H1 (cell line): ENCODE results near the gene LCE5A. TPM values are rescaled to one million over a fixed set of nuclear protein-coding genes. Genes with fewer than 3 reads are reported as not detected.

Source experiments
- CTCF ChIA-PET: fragments of 300-600 bp; sonication (Branson Sonifier 250); formaldehyde crosslinking; loops from one replicate; lab custom pipeline; 2021; ENCODE audit not compliant: partially characterized antibody; lab: Charles Lee
- POLR2A ChIA-PET: fragments of 300-600 bp; sonication (Branson Sonifier 250); formaldehyde crosslinking; loops from one replicate; lab custom pipeline; 2021; ENCODE audit warnings: inconsistent platforms; ENCODE audit not compliant: partially characterized antibody; lab: Charles Lee
- DNase-seq, 2 experiments: peaks; one replicate each; pipeline versions ENCODE4 v3.0.0 to v3.0.0-alpha.2; 2010 to 2022; ENCODE audit warnings: low spot score in 2 of 2, low read depth in 1 of 2, mixed read lengths in 1 of 2
- FAIRE-seq: peaks from 2 replicates; lab custom pipeline; 2011; peaks lifted over from hg19 to GRCh38; lab: Jason Lieb, UNC
- H2AFZ ChIP-seq: 2 replicates; pipeline ENCODE4 v1.8.1; 2012; ENCODE audit warnings: low read length, inconsistent platforms
- H2AK5ac ChIP-seq: 2 replicates; pipeline ENCODE4 v1.6.1; 2013; ENCODE audit warnings: low read depth, low read length
- H2BK120ac ChIP-seq: replicated peaks from 2 replicates; pipeline ENCODE3; 2013; ENCODE audit warnings: low read depth, low read length, inconsistent platforms
- H2BK12ac ChIP-seq: 2 replicates; pipeline ENCODE4 v1.6.1; 2013; ENCODE audit warnings: low read depth, low read length
- H2BK15ac ChIP-seq: 2 replicates; pipeline ENCODE4 v1.6.1; 2013; ENCODE audit warnings: low read length
- H2BK20ac ChIP-seq: 2 replicates; pipeline ENCODE4 v1.6.1; 2013; ENCODE audit warnings: low read length
- H2BK5ac ChIP-seq: 2 replicates; pipeline ENCODE4 v1.6.1; 2013; ENCODE audit warnings: low read depth, low read length
- H3K14ac ChIP-seq: 2 replicates; pipeline ENCODE4 v1.6.1; 2013; ENCODE audit warnings: inconsistent platforms; ENCODE audit not compliant: insufficient read length
- H3K18ac ChIP-seq: 2 replicates; pipeline ENCODE4 v1.6.1; 2013; ENCODE audit warnings: low read length; ENCODE audit errors: extremely low read depth
- H3K23ac ChIP-seq: 2 replicates; pipeline ENCODE4 v1.6.1; 2013; ENCODE audit warnings: inconsistent platforms; ENCODE audit not compliant: insufficient read length
- H3K23me2 ChIP-seq: 2 replicates; pipeline ENCODE4 v1.6.1; 2013; ENCODE audit warnings: low read depth, low read length
- H3K27ac ChIP-seq: 2 replicates; pipeline ENCODE4 v1.6.1; 2011; ENCODE audit warnings: low read depth, low read length, inconsistent platforms
- H3K27me3 ChIP-seq, 4 experiments: replicated peaks in 1 of 4; 1 replicate in 1 of 4; 2 replicates in 3 of 4; pipeline versions ENCODE4 v1.6.1 to v1.8.1; 2011 to 2013; ENCODE audit warnings: low read length in 3 of 4, mild to moderate bottlenecking in 3 of 4, inconsistent platforms in 2 of 4, mixed read lengths in 2 of 4, moderate library complexity in 1 of 4; ENCODE audit not compliant: control insufficient read depth in 3 of 4, insufficient read depth in 3 of 4; ENCODE audit errors: extremely low read depth in 1 of 4
- H3K36me3 ChIP-seq, 4 experiments: 2 replicates each; pipeline versions ENCODE4 v1.6.1 to v1.8.1; 2011 to 2013; ENCODE audit warnings: mild to moderate bottlenecking in 4 of 4, low read length in 3 of 4, moderate library complexity in 2 of 4, control low read depth in 1 of 4, inconsistent platforms in 1 of 4; ENCODE audit not compliant: insufficient read depth in 4 of 4, control insufficient read depth in 2 of 4
- H3K4ac ChIP-seq: replicated peaks from 2 replicates; pipeline ENCODE3; 2013; ENCODE audit warnings: low read length, low read depth, mixed read lengths, inconsistent platforms; ENCODE audit not compliant: insufficient read length
- H3K4me1 ChIP-seq, 4 experiments: replicated peaks in 1 of 4; 1 replicate in 1 of 4; 2 replicates in 3 of 4; pipeline versions ENCODE4 v1.6.1 to v1.8.1; 2011 to 2013; ENCODE audit warnings: low read length in 3 of 4, inconsistent platforms in 2 of 4, mixed read lengths in 1 of 4; ENCODE audit not compliant: insufficient read depth in 4 of 4, control insufficient read depth in 3 of 4
- H3K4me2 ChIP-seq, 2 experiments: 2 replicates each; pipeline versions ENCODE4 v1.6.1 to v1.8.1; 2011 to 2013; ENCODE audit warnings: low read depth in 2 of 2, low read length in 2 of 2, control low read depth in 1 of 2, inconsistent platforms in 1 of 2, mild to moderate bottlenecking in 1 of 2; ENCODE audit not compliant: insufficient read depth in 1 of 2
- H3K4me3 ChIP-seq, 4 experiments: fragments of 200-600, 300-600 bp in 1 of 4; sonication (generic), shearing (Covaris generic), sonication (Bioruptor Twin) in 1 of 4; 2 replicates each; pipeline versions ENCODE4 v1.5.1 to v1.8.1; 2011 to 2016; ENCODE audit warnings: low read length in 4 of 4, low read depth in 3 of 4, control low read depth in 2 of 4, inconsistent platforms in 2 of 4, mild to moderate bottlenecking in 2 of 4, mixed read lengths in 1 of 4, moderate library complexity in 1 of 4; ENCODE audit not compliant: insufficient read depth in 2 of 4; ENCODE audit errors: extremely low read depth in 1 of 4
- H3K56ac ChIP-seq: replicated peaks from 2 replicates; pipeline ENCODE3; 2013; ENCODE audit warnings: low read depth, mild to moderate bottlenecking, mixed read lengths, low read length, inconsistent platforms; ENCODE audit not compliant: insufficient read length
- H3K79me1 ChIP-seq: 2 replicates; pipeline ENCODE4 v1.6.1; 2013; ENCODE audit warnings: low read depth, low read length, control low read depth
- H3K79me2 ChIP-seq, 2 experiments: 2 replicates each; pipeline versions ENCODE4 v1.6.1 to v1.8.1; 2012 to 2013; ENCODE audit warnings: low read length in 2 of 2, mild to moderate bottlenecking in 2 of 2, inconsistent platforms in 1 of 2; ENCODE audit not compliant: insufficient read depth in 2 of 2, control insufficient read depth in 1 of 2
- H3K9ac ChIP-seq, 4 experiments: replicated peaks in 1 of 4; 1 replicate in 1 of 4; 2 replicates in 3 of 4; pipeline versions ENCODE4 v1.6.1 to v1.8.1; 2011 to 2013; ENCODE audit warnings: low read depth in 3 of 4, low read length in 3 of 4, control low read depth in 2 of 4, mild to moderate bottlenecking in 2 of 4, moderate library complexity in 2 of 4, inconsistent platforms in 1 of 4; ENCODE audit errors: extremely low read depth in 1 of 4
- H3K9me3 ChIP-seq, 2 experiments: 2 replicates each; pipeline versions ENCODE4 v1.6.1 to v1.8.1; 2012 to 2013; ENCODE audit warnings: mild to moderate bottlenecking in 2 of 2, moderate library complexity in 2 of 2, control low read depth in 1 of 2, inconsistent platforms in 1 of 2, low read depth in 1 of 2, low read length in 1 of 2, mixed read lengths in 1 of 2; ENCODE audit not compliant: insufficient read depth in 2 of 2
- H4K20me1 ChIP-seq, 2 experiments: replicated peaks in 1 of 2; 2 replicates each; pipeline versions ENCODE3 to v1.8.1; 2011 to 2013; ENCODE audit warnings: inconsistent platforms in 2 of 2, low read length in 2 of 2, mild to moderate bottlenecking in 1 of 2; ENCODE audit not compliant: insufficient read depth in 2 of 2, control insufficient read depth in 1 of 2
- H4K5ac ChIP-seq: 2 replicates; pipeline ENCODE4 v1.6.1; 2013; ENCODE audit warnings: low read length, low read depth, mixed read lengths, inconsistent platforms; ENCODE audit not compliant: insufficient read length
- H4K8ac ChIP-seq: 2 replicates; pipeline ENCODE4 v1.8.0; 2013; ENCODE audit warnings: mild to moderate bottlenecking, moderate library complexity, low read length, inconsistent platforms; ENCODE audit not compliant: insufficient read depth; ENCODE audit errors: extremely low read depth
- H4K91ac ChIP-seq: replicated peaks from 2 replicates; pipeline ENCODE3; 2013; ENCODE audit warnings: low read length, mixed read lengths, inconsistent platforms; ENCODE audit not compliant: insufficient read length
- SIX5 ChIP-seq: IDR thresholded peaks from 2 replicates; pipeline ENCODE4 v1.6.1; 2011; ENCODE audit warnings: mild to moderate bottlenecking, low read depth, low read length
- WGBS, 2 experiments: shearing (Covaris generic) in 1 of 2; methylation state at CpG; one replicate each; pipeline versions ENCODE4 v1.1.6 to v1.1.7; 2013 to 2015; ENCODE audit warnings: low lambda C conversion rate in 2 of 2, mixed read lengths in 2 of 2, inconsistent platforms in 1 of 2, low coverage in 1 of 2, missing lambda C conversion rate in 1 of 2; ENCODE audit not compliant: insufficient replicate concordance in 2 of 2, insufficient coverage in 1 of 2, insufficient read length in 1 of 2; ENCODE audit errors: extremely low coverage in 1 of 2, missing lambda C conversion rate in 1 of 2; 5-methylcytosine and 5-hydroxymethylcytosine counted together
- polyA plus RNA-seq, 7 experiments: library from polyadenylated mRNA; depleted of rRNA in 3 of 7; stranded (reverse) in 5 of 7; unstranded in 2 of 7; fragments of >200 nt in 5 of 7; fragments of 200-250 nt in 2 of 7; gene quantifications; 1 replicate in 5 of 7; 2 replicates in 1 of 7; 4 replicates in 1 of 7; pipeline versions ENCODE4 v1.2.1 to v1.2.3, GENCODE V29; 2011 to 2013; ENCODE audit warnings: missing spikeins in 2 of 7, mixed read lengths in 2 of 7
- total RNA-seq: library from RNA; stranded (reverse); fragmentation: NEBNext Ultra II Directional; extraction: Animal tissue kit (Norgen Biotek cat#: 25700); gene quantifications from 2 replicates; pipeline ENCODE4 v1.2.1, GENCODE V29; 2021

LCE5A gene
- total and polyA plus RNA-seq, 2 of the 8 experiments (the other 6 are each of a cell fraction or from before 2014, with no cell fraction given), result not detected

DNA sequence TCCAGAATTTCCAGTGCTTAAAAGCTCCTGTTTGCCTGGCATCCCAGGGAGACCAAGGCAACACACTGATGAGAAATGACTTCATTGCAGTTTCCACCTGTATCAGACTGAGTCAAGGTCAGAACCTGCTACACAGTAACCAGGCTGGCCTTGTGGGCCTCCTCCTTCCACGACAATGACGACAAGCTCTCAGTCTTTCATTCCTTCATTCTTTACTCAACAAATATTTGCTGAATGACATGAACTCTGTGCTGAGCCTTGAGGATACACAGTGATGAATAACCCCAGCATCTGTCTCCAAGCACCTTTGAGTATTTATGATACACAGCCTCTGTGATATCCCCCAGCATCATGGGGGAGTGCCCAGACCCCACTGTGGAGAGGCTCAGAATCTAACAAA, 8.9 kb upstream of the LCE5A start:
- Histone ChIP-seq H3K4me1 (no peaks in the 10 kb centered on the region), H2BK15ac (no peak overlapping the region), H4K91ac (no peak overlapping the region), H2BK20ac (no peak overlapping the region), H3K18ac (no peak overlapping the region), H3K27ac (no peak overlapping the region), H3K9me3 (peaks cover 87 to 97% of the 10 kb centered on the region in 2 experiments), H3K23me2 (no peaks in the 10 kb centered on the region), H2AK5ac (no peak overlapping the region), H2AFZ (no peak overlapping the region), H3K79me1 (no peaks in the 10 kb centered on the region), H4K5ac (no peak overlapping the region), H3K9ac (no peak overlapping the region), H3K36me3 (no peaks in the 10 kb centered on the region), H4K20me1 (no peaks in the 10 kb centered on the region), H3K4me3 (no peak overlapping the region), H3K4me2 (no peak overlapping the region), H3K27me3 (no peaks in the 10 kb centered on the region), H2BK120ac (no peak overlapping the region), H2BK5ac (no peak overlapping the region), H2BK12ac (no peak overlapping the region), H3K79me2 (no peaks in the 10 kb centered on the region), H3K23ac (no peak overlapping the region), H4K8ac (no peak overlapping the region), H3K14ac (no peak overlapping the region), H3K4ac (no peak overlapping the region), H3K56ac (no peak overlapping the region)
- no peak for FAIRE-seq
- no peak for DNase-seq
- TF ChIP-seq SIX5, result no peak
- 53% methylated on average over 2 of the region's 2 CpGs; no CpG with 5 or more reads in 1 of the 2 experiments for WGBS, 2 experiments
- ChIA-PET POLR2A (no interaction called here), CTCF (no interaction called here)
